ENCODE results near the gene NOP9.

- TF ChIP-seq EZH2 (IDR thresholded peaks at IDR 0.05) (no peak), CTCF (IDR thresholded peaks at IDR 0.05) (no peak)
Measured at GRCh38 chr14:24351517-24351916, 51.9 kb downstream of the NOP9 start.
